ENCODE data around the gene GPD1.

GPD1 gene

DNA sequence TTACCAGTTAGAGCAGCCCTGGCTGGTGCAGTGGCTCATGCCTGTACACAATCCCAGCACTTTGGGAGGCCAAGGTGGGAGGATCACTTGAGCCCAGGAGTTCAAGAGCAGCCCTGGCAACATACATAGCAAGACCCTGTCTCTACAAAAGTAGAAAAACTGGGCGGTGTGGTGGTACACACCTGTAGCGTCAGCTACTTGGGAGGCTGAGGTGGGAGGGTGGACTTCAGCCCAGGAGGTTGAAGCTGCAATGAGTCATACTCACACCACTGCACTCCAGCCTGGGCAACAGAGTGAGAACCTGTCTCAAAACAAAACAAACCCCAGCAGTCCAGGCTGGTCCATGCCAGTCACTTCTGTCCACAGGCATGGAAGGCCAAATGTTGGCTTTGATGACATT is 15.6 kb downstream of the GPD1 start:
- DNase-seq (ENCODE audit: low read depth) = no peak
- TF ChIP-seq, protein P1, sequence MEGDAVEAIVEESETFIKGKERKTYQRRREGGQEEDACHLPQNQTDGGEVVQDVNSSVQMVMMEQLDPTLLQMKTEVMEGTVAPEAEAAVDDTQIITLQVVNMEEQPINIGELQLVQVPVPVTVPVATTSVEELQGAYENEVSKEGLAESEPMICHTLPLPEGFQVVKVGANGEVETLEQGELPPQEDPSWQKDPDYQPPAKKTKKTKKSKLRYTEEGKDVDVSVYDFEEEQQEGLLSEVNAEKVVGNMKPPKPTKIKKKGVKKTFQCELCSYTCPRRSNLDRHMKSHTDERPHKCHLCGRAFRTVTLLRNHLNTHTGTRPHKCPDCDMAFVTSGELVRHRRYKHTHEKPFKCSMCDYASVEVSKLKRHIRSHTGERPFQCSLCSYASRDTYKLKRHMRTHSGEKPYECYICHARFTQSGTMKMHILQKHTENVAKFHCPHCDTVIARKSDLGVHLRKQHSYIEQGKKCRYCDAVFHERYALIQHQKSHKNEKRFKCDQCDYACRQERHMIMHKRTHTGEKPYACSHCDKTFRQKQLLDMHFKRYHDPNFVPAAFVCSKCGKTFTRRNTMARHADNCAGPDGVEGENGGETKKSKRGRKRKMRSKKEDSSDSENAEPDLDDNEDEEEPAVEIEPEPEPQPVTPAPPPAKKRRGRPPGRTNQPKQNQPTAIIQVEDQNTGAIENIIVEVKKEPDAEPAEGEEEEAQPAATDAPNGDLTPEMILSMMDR (IDR thresholded peaks at IDR 0.05; ENCODE audit: control insufficient read depth, insufficient read depth, low read depth, low read length, missing control alignments) = no peak

GRCh38 chr12:50120521-50120920 is 16.7 kb downstream of the GPD1 start:
- H3K4me3 ChIP-seq (ENCODE audit: control insufficient read depth, low read depth, low read length) = no peak overlapping the region
- DNase-seq (ENCODE audit: low read depth) = no peak
- TF ChIP-seq, protein P1 (IDR thresholded peaks at IDR 0.05; ENCODE audit: control insufficient read depth, insufficient read depth, low read depth, low read length, missing control alignments) = no peak

More for the DNA sequence above, 15.6 kb downstream of the GPD1 start:
- H3K4me3 ChIP-seq (ENCODE audit: control insufficient read depth, low read depth, low read length) = no peak overlapping the region

- H3K4me3 ChIP-seq (ENCODE audit: control insufficient read depth, low read depth, low read length) = no peak overlapping the region
- TF ChIP-seq, protein P1 (IDR thresholded peaks at IDR 0.05; ENCODE audit: control insufficient read depth, insufficient read depth, low read depth, low read length, missing control alignments) = no peak
- DNase-seq (ENCODE audit: low read depth) = no peak
These were observed 17.1 kb downstream of the GPD1 start for GRCh38 chr12:50120953-50121352.

GRCh38 chr12:50121641-50122040 is 17.8 kb downstream of the GPD1 start:
- no peak overlapping the region for H3K4me3 ChIP-seq (ENCODE audit: control insufficient read depth, low read depth, low read length)
- TF ChIP-seq, protein P1 (IDR thresholded peaks at IDR 0.05; ENCODE audit: control insufficient read depth, insufficient read depth, low read depth, low read length, missing control alignments) = no peak
- no peak for DNase-seq (ENCODE audit: low read depth)

DNA sequence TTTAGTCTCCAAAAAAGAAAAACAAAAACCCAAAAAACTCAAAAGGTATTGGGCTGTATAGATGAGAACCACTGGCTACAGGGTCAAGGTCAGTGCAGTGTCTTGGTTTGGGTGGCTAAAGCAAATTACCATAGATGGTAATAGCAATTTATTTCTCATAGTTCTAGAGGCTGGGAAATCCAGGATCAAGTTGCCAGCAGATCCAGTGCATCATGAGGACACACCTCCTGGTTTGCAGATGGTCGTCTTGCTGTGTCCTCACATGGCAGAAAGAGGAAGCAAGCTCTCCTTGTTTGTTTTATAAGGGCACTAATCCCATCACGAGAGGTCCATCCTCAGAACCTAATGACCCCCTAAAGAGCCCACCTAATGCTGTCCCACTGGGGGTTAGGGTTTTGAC is 19.4 kb downstream of the GPD1 start:
- no peak overlapping the region for H3K4me3 ChIP-seq (ENCODE audit: control insufficient read depth, low read depth, low read length)
- TF ChIP-seq, protein P1 (IDR thresholded peaks at IDR 0.05; ENCODE audit: control insufficient read depth, insufficient read depth, low read depth, low read length, missing control alignments) = no peak
- no peak for DNase-seq (ENCODE audit: low read depth)

GRCh38 chr12:50127546-50127945 is 23.7 kb downstream of the GPD1 start:
- TF ChIP-seq, protein P1 (IDR thresholded peaks at IDR 0.05; ENCODE audit: control insufficient read depth, insufficient read depth, low read depth, low read length, missing control alignments) = no peak
- no peak overlapping the region for H3K4me3 ChIP-seq (ENCODE audit: control insufficient read depth, low read depth, low read length)
- no peak for DNase-seq (ENCODE audit: low read depth)

- DNase-seq (ENCODE audit: low read depth) = no peak
- TF ChIP-seq, protein P1 (IDR thresholded peaks at IDR 0.05; ENCODE audit: control insufficient read depth, insufficient read depth, low read depth, low read length, missing control alignments) = no peak
- no peak overlapping the region for H3K4me3 ChIP-seq (ENCODE audit: control insufficient read depth, low read depth, low read length)
These were observed 25.5 kb downstream of the GPD1 start for GRCh38 chr12:50129290-50129689.
